GM10266 (cell line): Measurements from ENCODE around the gene FHOD3.
A peak's percentile ranks its signal among the peaks of the same experiment; 100 is the strongest.

Experiments
- DNase-seq: peaks from one replicate; pipeline ENCODE4 v3.0.0; 2012; ENCODE audit errors: extremely low spot score
- TF ChIP-seq, protein P1 (sequence below): IDR thresholded peaks from 2 replicates; pipeline ENCODE4 v1.5.1; 2012; ENCODE audit warnings: mild to moderate bottlenecking, low read depth; ENCODE audit not compliant: control insufficient read depth, insufficient read depth; ENCODE audit errors: missing control alignments

The FHOD3 gene

DNA sequence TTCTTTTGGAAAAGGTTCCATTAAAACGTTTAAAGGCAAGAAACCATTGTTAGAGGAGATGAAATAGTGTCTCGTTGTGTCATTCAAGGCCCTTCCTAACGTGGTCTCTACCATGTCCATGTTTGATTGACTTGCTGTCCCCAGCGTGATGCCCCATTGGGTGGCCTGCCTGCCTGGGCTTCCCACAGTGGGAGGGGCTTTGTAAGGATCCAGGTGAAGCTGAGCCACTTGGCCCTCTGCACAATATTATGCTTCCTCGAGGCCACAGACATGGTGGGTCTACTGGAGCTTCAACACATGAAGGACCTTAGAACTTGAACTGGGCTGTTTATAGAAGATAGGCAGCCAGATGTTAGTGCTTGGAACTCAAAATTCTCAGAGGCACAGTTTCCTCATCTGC is 235.3 kb downstream of the FHOD3 start:
- DNase-seq = no peak
- TF ChIP-seq, protein P1, sequence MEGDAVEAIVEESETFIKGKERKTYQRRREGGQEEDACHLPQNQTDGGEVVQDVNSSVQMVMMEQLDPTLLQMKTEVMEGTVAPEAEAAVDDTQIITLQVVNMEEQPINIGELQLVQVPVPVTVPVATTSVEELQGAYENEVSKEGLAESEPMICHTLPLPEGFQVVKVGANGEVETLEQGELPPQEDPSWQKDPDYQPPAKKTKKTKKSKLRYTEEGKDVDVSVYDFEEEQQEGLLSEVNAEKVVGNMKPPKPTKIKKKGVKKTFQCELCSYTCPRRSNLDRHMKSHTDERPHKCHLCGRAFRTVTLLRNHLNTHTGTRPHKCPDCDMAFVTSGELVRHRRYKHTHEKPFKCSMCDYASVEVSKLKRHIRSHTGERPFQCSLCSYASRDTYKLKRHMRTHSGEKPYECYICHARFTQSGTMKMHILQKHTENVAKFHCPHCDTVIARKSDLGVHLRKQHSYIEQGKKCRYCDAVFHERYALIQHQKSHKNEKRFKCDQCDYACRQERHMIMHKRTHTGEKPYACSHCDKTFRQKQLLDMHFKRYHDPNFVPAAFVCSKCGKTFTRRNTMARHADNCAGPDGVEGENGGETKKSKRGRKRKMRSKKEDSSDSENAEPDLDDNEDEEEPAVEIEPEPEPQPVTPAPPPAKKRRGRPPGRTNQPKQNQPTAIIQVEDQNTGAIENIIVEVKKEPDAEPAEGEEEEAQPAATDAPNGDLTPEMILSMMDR = no peak

DNA sequence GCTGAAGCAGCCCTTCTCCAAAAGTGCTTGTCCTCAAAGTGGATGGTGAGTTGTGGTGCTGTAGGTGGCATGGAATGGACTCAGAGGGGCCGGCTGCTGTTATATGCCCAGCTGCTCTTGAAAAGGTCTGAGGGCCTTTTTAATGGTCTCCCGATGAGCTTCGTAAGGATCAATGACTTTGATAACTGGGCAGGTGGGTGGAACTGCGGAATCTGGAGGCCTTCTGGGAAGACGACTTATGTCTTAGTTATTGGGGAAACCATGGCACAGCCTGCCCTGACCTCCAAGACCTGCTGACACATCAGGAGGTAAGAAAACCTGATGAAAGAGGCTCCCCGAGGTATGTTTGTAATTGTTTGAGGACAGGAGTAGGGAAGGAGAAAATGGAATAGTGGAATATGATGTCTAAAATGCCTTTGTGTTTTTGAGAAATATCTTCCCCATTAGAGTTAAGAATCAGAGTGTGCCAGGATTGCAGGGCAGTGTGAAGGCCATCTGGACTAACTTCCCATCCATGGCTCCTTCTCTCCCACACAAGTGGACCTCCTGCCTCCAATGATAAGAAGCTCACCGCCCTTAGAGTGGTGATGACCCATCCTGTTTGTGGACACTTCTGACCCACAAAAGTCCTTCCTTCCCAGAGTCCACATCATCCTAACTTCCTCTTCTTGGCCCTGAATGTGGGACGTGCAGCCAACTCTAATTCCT is 236.1 kb downstream of the FHOD3 start:
- TF ChIP-seq, protein P1 = no peak
- no peak for DNase-seq

DNA sequence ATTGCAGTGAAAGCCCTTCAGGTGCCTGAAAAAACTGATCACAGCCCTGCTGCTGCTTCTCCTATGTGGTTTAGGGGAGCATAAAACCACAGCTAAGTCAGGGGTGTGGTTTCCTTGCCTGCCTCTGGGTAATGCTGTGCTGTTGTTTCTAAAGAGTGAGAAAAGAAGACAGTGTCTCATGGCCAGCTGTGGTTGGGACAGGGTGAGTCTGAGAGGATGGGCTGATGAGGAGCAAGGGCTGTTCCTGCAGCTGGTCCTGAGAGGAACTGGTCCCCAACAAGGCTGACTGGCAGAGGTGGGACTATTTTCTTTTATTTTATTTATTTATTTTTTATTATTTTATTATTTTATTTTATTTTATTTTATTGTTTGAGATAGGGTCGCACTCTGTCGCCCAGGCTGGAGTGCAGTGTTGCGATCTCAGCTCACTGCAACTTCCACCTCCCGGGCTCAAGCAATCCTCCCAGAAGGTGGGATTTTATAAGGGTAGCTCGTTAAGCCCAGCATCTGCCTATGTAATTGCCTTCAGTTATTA is 236.7 kb downstream of the FHOD3 start:
- DNase-seq = peak; percentile 11
- TF ChIP-seq, protein P1 = no peak

DNA sequence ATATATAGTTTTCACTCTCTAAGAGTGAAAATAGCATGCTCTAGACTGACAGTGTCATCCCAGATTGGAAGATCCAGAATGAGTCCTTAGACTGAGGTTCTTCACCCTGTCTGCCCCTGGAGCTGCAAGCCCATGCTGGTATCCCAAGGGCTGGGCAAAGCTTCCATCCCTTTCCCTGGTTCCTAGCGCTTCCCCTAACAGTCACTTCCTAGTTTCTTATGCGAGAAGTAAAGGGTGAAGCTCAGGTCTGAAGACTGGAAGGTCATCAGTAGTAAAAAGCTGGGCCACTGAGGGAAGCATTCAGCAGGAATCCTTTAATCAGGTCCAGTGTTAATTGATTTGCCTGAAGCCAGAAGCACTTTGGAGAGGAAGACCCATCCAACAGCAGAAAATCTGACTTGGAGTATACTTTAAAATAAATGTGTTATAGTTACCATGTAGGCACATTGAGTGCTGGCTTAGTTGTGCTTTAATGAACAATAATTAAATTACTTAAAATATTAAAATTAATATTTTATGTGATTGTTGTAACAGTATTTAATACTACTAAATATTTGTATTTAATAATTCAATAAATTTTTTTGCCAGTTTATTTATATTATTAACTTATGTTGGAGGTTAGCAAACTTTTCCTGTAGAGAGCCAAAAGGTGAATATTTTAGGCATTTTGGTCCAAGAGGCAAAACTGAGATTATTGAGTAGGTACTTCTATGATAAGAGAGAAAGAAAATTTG is 237.9 kb downstream of the FHOD3 start:
- TF ChIP-seq, protein P1 = no peak
- no peak for DNase-seq

DNA sequence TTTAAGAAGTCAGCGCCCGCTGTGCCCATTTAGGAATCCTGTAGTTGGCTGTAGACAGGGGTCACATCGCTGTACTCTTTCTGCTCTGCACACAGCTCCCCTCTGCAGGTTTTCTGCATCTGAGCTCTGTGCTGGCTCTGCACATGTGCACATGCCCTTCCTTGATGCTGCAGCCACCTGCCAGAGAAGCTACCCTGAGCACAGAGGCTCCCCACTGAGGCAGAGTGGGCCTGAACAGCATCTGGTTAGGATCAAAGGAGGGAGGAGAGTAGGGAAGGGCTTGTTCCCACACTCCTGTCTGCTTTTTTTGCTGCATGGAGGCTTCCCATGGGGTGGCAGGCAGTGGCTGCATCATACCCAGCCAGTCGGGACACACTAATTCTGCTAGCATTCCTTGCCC is 238.9 kb downstream of the FHOD3 start:
- no peak for DNase-seq
- TF ChIP-seq, protein P1 = no peak

DNA sequence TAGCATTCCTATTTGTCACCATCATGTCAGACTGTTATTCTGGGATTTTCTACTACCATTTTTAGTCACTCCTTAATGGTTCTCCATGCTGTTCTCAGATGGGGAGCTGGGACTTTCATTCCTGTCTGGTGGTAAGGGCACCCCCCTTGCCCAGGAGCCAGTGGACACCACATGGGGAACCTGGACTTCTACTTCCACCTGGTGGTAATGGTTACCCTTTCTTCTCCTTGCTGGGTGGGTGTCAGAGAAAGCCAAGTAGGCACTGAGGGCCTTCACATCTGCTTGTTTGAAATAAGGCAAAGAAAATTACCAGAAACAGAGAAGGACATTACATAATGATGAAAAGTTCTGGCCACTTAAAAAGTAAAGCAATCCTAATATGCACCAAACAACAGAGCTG is 239.8 kb downstream of the FHOD3 start:
- DNase-seq = no peak
- TF ChIP-seq, protein P1 = no peak

DNA sequence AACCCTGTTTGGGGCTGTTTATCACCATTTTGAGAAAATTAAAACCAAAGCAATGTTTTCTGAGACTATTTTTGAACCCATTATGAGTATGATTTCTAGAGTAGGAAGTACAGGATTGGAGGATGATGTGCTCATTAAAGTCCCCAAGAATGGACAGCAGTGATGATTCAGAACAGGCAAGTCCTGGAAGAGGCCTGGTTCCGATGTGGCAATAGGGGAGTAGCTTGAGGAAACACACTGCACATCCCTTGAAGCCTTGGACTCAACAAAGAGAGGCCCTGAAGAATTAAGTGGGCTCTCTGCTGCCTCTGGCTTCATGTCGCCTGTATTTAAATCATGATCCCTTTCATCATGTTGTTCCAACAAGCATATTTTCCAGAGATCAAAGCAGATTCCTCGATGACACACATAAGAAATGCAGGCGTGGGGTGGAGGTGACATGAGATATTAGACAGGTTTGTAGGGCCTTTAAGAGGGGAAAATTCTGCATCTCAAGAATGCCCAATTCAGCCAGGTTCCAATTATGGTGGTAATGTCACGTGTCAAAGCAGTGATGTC is 242.2 kb downstream of the FHOD3 start:
- TF ChIP-seq, protein P1 = no peak
- DNase-seq = no peak
